Gastroesophageal sphincter (tissue), 4 donors: ENCODE results near the gene AFF3. TPM values are rescaled to one million over a fixed set of nuclear protein-coding genes. Genes with fewer than 3 reads are reported as not detected.

ENCODE experiments used
- ATAC-seq: fragments of 150-250 bp; one replicate; pipeline ENCODE4 v1.9.1; 2016; ENCODE audit warnings: mild to moderate bottlenecking, moderate library complexity
- H3K27ac ChIP-seq, 4 donors: fragments of 200-600 bp; sonication (generic) in 3 of 4; 1 replicate in 3 of 4; 2 replicates in 1 of 4; pipeline ENCODE4 v1.5.1; 2016 to 2019
- H3K27me3 ChIP-seq: fragments of 200-600 bp; sonication (generic); one replicate; pipeline ENCODE4 v1.5.1; 2019
- H3K36me3 ChIP-seq, 2 donors: fragments of 200-600 bp; sonication (generic); one replicate each; pipeline ENCODE4 v1.5.1; 2019; ENCODE audit warnings: control low read depth in 1 of 2
- H3K4me1 ChIP-seq, 3 donors: fragments of 200-600 bp; sonication (generic); 1 replicate in 2 of 3; 2 replicates in 1 of 3; pipeline ENCODE4 v1.5.1; 2016 to 2019; ENCODE audit warnings: control low read depth in 2 of 3
- H3K4me3 ChIP-seq, 2 donors: fragments of 200-600 bp; sonication (generic); one replicate each; pipeline ENCODE4 v1.5.1; 2019; ENCODE audit warnings: mild to moderate bottlenecking in 1 of 2, moderate library complexity in 1 of 2
- H3K9me3 ChIP-seq, 3 donors: fragments of 200-600 bp; sonication (generic); one replicate each; pipeline ENCODE4 v1.5.1; 2017 to 2019; ENCODE audit warnings: control low read depth in 2 of 3
- EP300 ChIP-seq: sonication (generic); formaldehyde crosslinking; IDR thresholded peaks from one replicate; pipeline ENCODE4 v1.6.1; 2017; ENCODE audit warnings: antibody characterized with exemption, mild to moderate bottlenecking
- POLR2A ChIP-seq, 2 donors: fragments of 450-650 bp; IDR thresholded peaks; one replicate each; pipeline ENCODE4 v1.6.1; 2017; ENCODE audit warnings: antibody characterized with exemption in 2 of 2, mild to moderate bottlenecking in 2 of 2, moderate library complexity in 1 of 2
- POLR2AphosphoS5 ChIP-seq: sonication (generic); formaldehyde crosslinking; IDR thresholded peaks from one replicate; pipeline ENCODE4 v1.6.1; 2017; ENCODE audit warnings: antibody characterized with exemption
- WGBS, 2 donors: methylation state at CpG; one replicate each; pipeline ENCODE4 v1.1.5; 2018; ENCODE audit warnings: low coverage in 1 of 2; 5-methylcytosine and 5-hydroxymethylcytosine counted together
- total RNA-seq, 4 donors: library from RNA; depleted of rRNA; stranded (reverse); fragments of >200 nt; gene quantifications; one replicate each; pipeline ENCODE4 v1.1.0, GENCODE V29; 2016
- TF ChIP-seq, protein P1 (sequence below), 4 experiments: fragments of 200-600 bp in 2 of 4; fragments of 450-650 bp in 2 of 4; sonication (generic) in 1 of 4; IDR thresholded peaks; one replicate each; pipeline ENCODE4 v1.5.1; 2017 to 2019; ENCODE audit warnings: antibody characterized with exemption in 4 of 4, mild to moderate bottlenecking in 2 of 4, moderate library complexity in 2 of 4

Gene AFF3
- total RNA-seq, 4 donors from 2014 or later, result 15.4 to 74.8 (median 37.7) TPM

DNA sequence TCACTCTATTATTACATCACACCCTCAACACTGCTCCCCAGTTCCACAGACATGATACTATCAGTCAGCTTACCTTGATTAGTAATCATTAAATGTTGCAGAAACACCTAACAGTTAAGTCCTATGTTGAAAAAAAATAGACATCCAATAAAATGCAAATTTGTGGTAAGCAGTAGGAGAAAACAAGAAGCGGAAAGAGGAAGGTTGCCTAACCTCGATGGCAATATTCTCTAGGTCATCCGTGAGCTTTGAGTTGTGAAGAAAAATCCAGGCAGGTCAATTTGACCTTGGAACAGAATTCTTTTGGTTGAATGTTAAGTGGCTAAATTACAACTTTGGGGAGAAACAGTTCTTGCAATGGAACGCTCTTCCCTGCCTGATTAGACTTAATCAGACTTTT lies 264.4 kb downstream of the AFF3 start:
- H3K9me3 ChIP-seq, result no peaks in the 10 kb centered on the region
- H3K4me3 ChIP-seq, result no peak overlapping the region
- H3K36me3 ChIP-seq, result no peaks in the 10 kb centered on the region
- H3K27me3 ChIP-seq, result no peaks in the 10 kb centered on the region
- no peak for TF ChIP-seq EP300
- TF ChIP-seq, protein P1, sequence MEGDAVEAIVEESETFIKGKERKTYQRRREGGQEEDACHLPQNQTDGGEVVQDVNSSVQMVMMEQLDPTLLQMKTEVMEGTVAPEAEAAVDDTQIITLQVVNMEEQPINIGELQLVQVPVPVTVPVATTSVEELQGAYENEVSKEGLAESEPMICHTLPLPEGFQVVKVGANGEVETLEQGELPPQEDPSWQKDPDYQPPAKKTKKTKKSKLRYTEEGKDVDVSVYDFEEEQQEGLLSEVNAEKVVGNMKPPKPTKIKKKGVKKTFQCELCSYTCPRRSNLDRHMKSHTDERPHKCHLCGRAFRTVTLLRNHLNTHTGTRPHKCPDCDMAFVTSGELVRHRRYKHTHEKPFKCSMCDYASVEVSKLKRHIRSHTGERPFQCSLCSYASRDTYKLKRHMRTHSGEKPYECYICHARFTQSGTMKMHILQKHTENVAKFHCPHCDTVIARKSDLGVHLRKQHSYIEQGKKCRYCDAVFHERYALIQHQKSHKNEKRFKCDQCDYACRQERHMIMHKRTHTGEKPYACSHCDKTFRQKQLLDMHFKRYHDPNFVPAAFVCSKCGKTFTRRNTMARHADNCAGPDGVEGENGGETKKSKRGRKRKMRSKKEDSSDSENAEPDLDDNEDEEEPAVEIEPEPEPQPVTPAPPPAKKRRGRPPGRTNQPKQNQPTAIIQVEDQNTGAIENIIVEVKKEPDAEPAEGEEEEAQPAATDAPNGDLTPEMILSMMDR (IDR thresholded peaks at IDR 0.05), result no peak
- no peak for ATAC-seq
- 92 to 98% methylated on average over 4 of the region's 4 CpGs for WGBS, 2 donors
- H3K27ac ChIP-seq, result no peak overlapping the region
- H3K4me1 ChIP-seq, result peaks cover 2 to 35% (median 10%) of the 10 kb centered on the region in 3 donors

DNA sequence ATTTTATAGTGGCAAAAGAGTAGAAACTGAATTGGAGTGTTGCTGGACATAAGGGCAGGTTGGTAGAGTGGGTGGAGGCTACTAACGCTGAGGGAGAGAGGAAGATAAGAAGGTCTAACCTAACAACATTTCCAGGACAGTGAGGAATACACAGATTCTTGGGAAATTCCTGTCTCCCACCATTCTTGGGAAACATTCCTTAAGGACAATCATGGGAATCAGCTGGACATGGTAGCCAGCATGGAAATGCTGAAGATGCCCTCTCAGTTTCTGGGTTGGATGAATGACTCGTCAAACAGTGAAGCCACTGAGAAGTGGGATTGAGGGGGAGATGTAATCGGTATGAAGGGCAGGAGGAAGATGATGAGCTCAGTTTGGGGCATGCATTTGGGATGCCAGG lies 265.4 kb downstream of the AFF3 start:
- TF ChIP-seq POLR2AphosphoS5, result no peak
- TF ChIP-seq POLR2A (IDR thresholded peaks at IDR 0.05), result no peak
- TF ChIP-seq EP300, result no peak
- TF ChIP-seq, protein P1 (IDR thresholded peaks at IDR 0.05), result no peak
- no peak overlapping the region for H3K4me3 ChIP-seq
- no peak for ATAC-seq
- WGBS, 2 donors, result 96 to 100% methylated on average over 2 to 3 of the region's 3 CpGs
- H3K4me1 ChIP-seq, result peaks cover under 1 to 25% (median 3%) of the 10 kb centered on the region in 3 donors
- H3K36me3 ChIP-seq, result no peaks in the 10 kb centered on the region
- no peak overlapping the region for H3K27ac ChIP-seq
- no peaks in the 10 kb centered on the region for H3K9me3 ChIP-seq
- H3K27me3 ChIP-seq, result no peaks in the 10 kb centered on the region

- no peaks in the 10 kb centered on the region for H3K27me3 ChIP-seq
- no peaks in the 10 kb centered on the region for H3K9me3 ChIP-seq
- ATAC-seq, result no peak
- no peak overlapping the region for H3K27ac ChIP-seq
- H3K4me1 ChIP-seq, result peaks cover 0 to 18% (median 0%) of the 10 kb centered on the region in 3 donors
- no peak overlapping the region for H3K4me3 ChIP-seq
- H3K36me3 ChIP-seq, result no peaks in the 10 kb centered on the region
- TF ChIP-seq EP300, result no peak
- TF ChIP-seq POLR2A (IDR thresholded peaks at IDR 0.05), result no peak
- TF ChIP-seq, protein P1 (IDR thresholded peaks at IDR 0.05), result no peak
- no peak for TF ChIP-seq POLR2AphosphoS5
- 82 to 90% methylated on average over 6 to 7 of the region's 7 CpGs for WGBS, 2 donors
Measured at GRCh38 chr2:99875627-99876201, 266.7 kb downstream of the AFF3 start.

DNA sequence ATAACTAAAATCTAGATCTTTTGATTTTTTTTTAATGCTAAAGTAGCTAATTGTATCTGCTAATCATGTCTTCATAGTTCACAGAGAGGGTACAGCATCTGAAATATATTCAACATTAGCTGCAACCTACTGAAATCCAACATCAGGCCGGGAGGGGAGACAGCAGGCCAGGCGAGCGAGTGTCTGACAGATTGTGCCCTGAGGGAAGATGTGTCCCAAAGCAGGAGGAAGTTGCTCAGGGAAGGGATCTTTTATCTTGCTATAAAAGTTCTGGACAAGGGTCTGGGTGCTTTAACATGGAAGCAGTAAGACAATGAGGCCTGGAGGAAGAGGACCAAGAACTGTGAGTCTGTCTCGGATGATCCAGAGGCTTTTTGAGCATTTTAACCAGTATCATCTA lies 274.1 kb downstream of the AFF3 start:
- Histone ChIP-seq H3K4me1 (peaks cover 0 to 19% (median 3%) of the 10 kb centered on the region in 3 donors), H3K9me3 (no peaks in the 10 kb centered on the region), H3K4me3 (no peak overlapping the region), H3K27ac (no peak overlapping the region), H3K36me3 (no peaks in the 10 kb centered on the region), H3K27me3 (no peaks in the 10 kb centered on the region)
- TF ChIP-seq, protein P1 (IDR thresholded peaks at IDR 0.05), result no peak
- TF ChIP-seq POLR2AphosphoS5, result no peak
- TF ChIP-seq EP300, result no peak
- TF ChIP-seq POLR2A (IDR thresholded peaks at IDR 0.05), result no peak
- no peak for ATAC-seq
- 85 to 100% methylated on average over 1 to 2 of the region's 4 CpGs for WGBS, 2 donors

DNA sequence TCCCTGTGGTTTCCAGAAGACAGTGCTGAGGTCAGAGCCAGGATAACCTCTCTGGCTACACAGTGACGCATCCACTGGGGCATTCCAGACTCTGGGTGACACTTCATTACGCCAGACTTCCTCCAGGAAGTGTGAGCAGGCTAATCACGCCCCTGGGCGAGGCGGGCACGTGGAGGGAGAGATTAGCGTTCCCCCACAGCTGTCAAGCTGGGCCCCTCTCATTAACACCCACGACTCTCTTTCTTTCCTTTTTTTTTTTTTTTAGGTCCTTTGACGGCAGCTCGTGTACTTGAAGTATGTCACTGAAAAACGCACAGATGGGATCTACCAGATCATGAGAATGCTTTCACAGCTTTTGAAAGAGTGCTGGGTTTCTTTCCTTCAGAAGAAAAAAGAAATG lies 274.6 kb downstream of the AFF3 start:
- Histone ChIP-seq H3K27me3 (no peaks in the 10 kb centered on the region), H3K4me3 (no peak overlapping the region), H3K36me3 (no peaks in the 10 kb centered on the region), H3K9me3 (no peaks in the 10 kb centered on the region), H3K4me1 (peaks cover 0 to 19% (median 3%) of the 10 kb centered on the region in 3 donors), H3K27ac (no peak overlapping the region)
- TF ChIP-seq EP300 (no peak), POLR2A (IDR thresholded peaks at IDR 0.05) (no peak), POLR2AphosphoS5 (no peak)
- TF ChIP-seq, protein P1 (IDR thresholded peaks at IDR 0.05), result no peak
- 59% methylated on average over 5 of the region's 11 CpGs; no CpG with 5 or more reads in 1 of the 2 donors for WGBS, 2 donors
- no peak for ATAC-seq
